Kidney tubule cell (primary cell): ENCODE measurements around the gene SCFD2.
"Not testable (repeated sequence)": the region's sequence is repeated elsewhere in the genome, so short reads cannot be mapped to it uniquely, and the experiment has no call there.

Source experiments
- DNase-seq: peaks from one replicate; pipeline ENCODE4 v3.0.0-alpha.2; 2018; ENCODE audit warnings: low spot score

Gene SCFD2

DNA sequence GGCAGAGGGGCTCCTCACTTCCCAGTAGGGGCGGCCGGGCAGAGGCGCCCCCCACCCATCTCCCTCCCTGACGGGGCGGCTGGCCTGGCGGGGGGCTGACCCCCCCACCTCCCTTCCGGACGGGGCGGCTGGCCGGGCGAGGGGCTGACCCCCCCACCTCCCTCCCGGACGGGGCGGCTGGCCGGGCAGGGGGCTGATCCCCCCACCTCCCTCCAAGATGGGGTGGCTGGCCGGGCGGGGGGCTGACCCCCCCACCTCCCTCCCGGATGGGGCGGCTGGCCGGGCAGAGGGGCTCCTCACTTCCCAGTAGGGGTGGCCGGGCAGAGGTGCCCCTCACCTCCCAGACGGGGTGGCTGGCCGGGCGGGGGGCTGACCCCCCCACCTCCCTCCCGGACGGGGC is 128.1 kb downstream of the SCFD2 start:
- not testable (repeated sequence) for DNase-seq

DNA sequence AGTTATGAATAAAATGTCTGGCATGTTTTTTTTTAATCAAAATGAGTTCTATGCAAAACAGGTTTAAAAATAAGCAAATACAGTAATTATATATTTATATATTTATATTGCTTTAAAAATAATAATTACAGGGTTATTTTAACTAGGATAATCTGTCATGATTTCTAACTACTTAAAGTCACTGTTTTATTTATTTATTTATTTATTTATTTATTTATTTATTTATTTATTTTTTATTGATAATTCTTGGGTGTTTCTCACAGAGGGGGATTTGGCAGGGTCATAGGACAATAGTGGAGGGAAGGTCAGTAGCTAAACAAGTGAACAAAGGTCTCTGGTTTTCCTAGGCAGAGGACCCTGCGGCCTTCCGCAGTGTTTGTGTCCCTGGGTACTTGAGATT is 129.2 kb downstream of the SCFD2 start:
- DNase-seq = not testable (repeated sequence)

DNA sequence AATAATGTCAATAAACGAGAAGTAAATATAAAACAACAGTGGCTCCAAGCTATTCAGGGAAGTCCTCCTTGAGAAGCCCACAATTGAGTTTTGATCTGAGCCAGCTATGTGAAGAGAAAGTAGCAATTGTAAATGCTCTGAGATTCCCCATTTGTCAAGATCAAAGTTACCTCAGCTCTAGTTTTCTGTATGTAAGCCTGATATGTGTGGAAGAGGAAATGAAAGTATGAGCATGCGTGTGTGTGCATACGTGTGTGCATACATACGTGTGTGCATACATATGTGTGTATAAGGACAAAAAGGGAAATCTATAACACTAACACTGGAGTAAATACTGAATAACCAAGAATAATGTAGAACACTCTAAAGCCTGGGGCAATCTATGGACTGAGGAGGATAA is 130.3 kb downstream of the SCFD2 start:
- no peak for DNase-seq

DNA sequence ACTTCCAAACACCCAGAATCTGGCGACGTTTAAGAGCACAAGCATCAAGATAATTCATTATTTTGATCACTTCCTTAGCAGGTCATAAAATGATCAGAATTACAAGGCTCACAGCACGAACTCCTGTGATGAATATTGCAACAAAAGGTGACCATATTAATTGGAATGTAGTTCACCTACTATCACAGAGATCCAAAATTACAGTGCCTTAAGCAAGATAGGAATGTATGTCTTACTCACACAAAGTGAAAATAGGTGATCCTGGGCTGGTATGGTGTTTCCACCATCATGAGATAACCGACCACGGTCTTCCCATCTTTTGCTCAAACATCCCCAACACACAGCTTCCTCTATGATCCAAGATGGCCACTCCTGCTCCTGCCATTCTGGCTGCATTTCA is 131.2 kb downstream of the SCFD2 start:
- peak; percentile 11 for DNase-seq

DNA sequence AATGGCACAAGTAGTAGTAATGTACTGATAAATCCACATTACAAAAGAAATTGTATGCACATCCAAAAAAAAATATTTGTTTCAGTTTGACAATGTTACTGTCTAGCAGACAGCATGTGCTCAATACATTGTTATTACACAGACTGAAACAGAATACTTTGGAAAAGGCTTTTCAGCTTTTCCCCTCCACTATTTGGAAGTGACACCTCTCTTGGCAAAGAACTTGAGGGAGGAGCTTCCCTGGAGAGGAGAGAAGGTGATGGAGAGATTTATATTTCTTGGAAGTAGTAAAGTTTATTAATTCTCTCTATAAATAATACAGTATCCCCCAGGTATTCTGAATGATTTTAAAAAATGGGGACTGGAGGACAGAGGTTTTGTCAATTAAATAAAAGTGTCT is 131.8 kb downstream of the SCFD2 start:
- no peak for DNase-seq

DNA sequence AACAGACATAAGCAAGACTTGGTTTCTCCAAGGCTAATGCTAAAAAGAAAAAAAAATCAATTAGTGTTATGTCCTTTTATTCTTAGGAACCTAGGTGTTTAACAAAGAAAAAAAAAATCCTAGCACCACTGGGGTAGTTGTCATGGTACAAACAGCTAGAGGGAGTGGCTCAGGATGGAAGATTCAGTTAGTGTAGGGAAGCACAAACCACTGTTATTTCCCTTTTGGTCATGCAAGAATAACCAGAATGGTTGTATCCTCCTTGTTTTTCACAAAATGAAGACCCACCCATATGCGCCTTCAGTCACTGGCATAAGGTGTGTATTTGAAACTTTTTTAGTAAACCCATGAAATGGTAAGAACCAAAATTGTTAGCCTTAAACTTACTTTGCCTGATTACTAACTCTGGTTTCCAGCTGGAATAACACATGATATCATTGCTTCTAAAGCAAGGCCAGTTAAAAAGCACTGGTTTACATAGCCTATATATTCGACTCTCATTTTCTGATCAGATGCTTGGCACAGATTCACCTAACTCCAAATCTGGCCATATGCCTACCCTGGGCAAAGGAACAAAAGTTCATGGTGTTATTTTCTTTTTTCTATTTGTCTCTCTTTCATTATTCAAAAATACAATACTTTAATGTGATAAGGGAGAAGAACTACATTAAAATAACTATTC is 132.6 kb downstream of the SCFD2 start:
- no peak for DNase-seq

DNA sequence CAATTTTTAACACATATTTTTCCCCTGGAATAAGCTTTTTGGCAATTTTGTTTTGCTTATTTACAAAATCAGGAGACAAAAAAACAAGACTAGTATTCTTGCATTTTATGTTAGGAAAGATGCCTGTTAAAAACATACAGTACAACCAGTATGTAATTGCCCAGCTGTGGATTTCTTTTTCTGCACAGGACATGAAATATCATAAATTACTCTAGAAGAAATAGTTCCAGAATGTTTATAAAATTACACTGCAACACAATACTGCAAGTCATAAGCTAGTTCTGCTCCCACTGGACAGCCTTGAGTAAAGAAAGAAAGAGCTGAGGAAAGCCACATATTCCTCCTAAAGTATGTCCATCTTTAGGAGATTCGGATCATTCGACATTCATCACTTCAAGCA is 133.5 kb downstream of the SCFD2 start:
- no peak for DNase-seq

DNA sequence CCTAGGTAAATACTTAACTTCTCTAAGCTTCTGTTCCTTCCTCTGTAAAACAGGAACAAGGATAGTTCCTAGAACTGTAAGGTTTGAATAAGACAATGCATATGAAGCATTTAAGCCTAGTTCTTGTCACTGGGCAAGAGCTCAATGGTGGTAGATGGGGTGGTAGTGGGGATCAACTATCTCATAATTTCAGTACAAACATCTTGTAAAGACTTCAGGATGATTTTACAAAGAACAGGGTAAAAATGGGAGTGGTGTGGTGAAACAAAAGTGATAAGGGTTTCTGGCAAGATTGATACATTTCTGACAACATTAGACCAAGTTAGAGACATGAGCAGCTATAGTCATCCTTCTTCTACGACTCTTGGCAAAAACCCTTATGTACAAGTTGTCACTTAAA is 137.8 kb downstream of the SCFD2 start:
- no peak for DNase-seq

DNA sequence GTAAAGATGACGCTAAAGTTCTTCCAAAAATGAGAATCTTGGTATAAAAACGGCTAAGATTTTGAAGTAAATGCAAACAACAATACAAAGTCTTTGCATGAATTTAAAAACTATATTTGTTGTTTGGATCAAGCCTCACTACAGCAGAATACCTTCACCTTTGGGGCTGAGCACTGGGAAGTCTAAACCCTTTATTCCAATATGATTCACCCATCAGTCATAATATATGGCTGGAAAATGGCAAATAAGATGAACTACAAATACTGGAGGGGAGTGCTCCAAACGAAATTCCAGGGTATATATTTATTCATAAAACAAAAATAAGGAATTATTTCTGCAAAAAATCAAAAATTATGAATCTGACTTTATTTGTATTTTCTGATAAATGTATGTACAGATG is 138.4 kb downstream of the SCFD2 start:
- no peak for DNase-seq

DNA sequence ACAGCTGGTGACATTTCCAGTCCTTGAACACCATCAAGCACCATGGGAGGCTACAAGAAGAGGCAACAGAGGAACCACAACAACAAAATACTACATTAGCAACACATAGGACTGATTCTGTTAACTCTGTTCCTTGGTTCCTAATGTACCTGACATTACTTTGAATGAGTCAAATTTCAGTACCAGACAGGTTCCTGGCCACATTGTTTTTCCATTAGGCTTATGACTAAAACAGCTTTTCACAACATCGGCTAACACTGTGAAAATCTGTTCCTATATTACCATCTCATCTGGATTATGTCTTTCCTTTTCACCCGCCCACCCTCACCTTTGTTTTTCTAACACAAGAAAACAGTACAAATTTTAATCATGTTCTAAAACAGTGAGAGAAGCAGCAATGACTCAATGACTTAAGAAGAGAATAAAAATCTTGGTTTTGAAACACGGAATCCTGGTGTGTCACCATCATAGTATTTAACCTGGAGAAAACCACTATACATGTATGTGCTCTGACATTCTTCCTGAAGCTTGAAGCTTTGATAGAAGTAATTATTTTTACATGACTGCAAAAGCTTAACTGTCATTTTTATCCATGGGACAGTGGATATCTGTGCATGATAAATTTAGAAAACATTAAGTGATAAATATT is 143.9 kb downstream of the SCFD2 start:
- no peak for DNase-seq

DNA sequence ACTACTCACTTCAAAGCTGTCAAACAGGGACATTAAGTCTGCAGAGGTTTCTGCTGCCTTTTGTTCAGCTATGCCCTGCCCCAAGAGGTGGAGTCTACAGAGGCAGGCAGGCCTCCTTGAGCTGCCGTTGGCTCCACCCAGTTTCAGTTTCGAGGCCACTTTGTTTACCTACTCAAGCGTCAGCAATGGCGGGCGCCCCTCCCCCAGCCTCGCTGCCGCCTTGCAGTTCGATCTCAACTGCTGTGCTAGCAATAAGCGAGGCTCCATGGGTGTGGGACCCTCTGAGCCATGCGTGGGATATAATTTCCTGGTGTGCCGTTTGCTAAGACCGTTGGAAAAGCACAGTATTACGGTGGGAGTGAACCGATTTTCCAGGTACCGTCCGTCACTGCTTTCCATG is 146.7 kb downstream of the SCFD2 start:
- not testable (repeated sequence) for DNase-seq

DNA sequence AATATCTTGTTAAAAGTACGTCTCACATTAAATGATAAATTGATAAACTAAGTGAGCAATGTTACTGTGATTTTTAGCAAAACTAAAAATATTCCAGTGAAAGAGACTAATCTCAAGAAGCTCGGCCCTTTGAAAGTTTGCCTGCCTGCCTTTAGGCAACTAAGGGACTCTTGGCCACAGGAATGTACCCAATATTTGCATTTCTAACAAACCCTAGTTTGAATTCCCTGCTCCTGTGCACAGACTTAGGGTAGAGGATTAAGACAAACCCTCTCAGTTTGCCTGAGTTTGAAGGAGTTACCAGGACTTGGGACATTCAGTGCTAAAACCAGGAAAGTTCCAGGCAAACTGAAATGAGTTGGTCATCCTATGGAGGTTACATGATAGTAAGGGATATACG is 157.1 kb downstream of the SCFD2 start:
- no peak for DNase-seq

DNA sequence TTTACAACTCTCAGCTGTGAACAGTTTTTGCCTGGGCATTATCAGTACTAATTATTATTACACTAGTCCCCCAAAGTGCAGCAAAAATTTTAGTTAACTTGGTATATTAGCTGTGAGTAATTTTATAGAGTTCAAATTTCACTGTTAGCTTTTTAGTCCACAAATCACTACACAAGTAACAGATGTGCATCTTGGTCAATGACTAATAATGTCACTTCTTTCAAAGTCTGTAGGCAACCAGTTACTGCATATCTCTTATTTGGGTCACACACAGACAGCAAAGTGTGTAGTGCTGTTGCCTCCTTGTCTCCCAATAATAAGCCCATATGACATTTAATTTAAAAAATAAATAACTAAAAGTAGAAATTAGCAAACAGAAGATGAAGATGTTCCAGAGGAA is 159.9 kb downstream of the SCFD2 start:
- no peak for DNase-seq

DNA sequence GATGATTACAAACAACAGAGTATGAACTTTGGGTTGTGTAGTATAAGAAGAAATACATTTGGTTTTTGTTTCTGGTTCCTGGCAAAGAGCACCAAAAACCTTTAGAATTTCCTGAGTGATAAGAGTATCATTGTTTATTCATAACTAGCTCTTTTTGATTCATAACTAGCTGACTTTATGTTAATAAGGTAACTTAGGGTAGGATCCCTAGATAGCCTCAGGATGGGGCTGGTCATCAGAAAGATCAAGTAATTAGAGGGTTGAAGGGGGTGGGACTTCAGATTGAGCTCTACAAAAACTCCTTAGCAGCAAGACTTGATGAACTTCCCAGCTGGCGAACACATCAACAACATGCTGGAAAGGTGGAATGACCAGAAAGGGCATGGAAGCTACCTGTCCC is 166.5 kb downstream of the SCFD2 start:
- DNase-seq = no peak

DNA sequence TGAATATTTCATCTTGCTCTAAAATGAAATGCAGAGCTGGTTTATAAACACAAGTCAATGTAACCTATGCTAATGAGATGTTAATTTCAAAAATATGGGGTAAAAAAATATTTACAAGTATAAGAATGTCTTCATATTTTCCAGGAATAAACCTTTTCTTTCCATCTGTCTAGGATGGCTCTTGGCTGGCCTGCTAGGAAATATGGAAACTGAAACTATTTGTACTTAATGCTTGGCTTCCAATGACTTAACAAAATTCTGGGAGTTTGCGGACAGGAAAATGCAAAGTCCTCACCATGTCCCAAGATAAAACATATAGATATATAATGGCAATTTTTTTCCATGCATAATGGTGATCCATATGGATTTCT is 168.1 kb downstream of the SCFD2 start:
- DNase-seq = no peak

DNA sequence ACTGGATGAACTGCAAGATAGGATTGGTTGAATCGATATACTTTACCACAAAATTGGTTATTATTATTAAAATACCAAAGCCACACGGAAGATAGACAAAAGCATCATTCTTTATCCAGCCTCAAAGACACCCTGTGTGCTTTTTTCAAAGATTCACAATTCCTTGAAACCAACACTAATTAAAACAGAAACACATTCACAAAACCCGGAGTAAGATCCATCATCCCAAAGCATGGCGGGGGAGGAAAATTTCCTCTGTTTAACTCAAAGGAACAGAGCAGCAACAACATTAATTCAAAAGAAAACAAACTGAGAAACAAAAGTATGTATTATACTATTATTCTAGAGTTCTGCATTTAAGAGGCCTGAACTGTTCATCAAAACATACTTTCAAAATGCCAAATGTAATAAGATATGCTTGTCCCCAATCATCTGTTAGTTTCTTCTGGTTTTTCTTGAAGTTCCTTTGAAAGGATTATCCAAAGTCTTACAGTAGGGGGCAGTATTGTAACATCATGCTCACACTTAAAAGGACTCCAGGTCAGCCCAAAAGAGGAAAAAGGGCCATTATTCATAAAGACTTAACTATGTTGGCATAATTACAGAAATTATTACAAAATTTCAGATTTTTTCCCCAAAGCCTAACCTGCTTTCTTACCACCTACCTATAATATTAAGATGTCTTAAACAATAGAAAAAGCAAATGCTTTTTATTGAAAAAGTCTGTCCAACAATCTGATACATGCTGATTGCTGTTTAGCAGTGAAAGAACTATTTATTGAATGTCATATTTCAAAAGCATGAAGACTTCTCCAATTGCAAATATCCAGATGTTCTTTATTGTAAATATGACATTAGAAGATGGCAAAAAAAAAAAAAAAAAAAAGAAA is 168.7 kb downstream of the SCFD2 start:
- peak; percentile 71 for DNase-seq

DNA sequence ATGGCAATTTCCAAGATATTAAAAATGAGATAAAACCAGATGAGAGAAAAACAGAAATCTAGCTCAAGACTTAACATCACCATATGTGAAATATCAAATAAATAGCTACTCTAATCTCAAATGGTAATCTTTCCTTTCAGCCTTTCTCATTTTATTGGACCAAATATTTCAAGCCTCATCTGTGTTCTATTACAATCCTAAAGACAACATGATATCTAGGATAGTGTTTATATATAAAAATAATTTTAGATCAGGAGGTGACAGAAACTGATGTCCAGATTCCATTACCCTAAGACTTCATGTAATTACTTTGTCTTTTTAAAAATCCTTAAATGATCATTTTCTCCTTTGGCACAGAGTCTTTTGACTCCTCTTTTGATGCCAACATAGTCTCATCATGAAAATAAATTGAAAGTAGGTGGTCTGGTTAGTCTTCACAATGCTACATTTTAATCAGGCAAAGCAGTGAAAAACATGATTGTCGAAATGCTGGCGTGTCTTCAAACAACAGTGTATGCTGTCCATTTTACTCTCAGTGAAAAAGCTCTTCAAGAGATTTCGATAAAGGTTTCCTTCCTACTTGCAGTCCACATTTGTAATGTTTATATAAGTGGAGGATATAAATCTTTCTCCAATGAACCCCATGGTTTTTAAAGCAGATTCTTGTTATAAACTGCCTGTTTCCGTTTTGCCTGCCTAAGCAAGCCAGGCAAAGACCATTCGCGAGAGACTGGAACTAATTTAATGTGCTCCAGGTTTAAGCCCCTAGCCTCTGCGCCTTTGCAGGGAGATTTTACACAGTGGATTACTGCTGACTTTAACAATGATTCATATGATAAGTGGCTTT is 169.8 kb downstream of the SCFD2 start:
- DNase-seq = no peak

DNA sequence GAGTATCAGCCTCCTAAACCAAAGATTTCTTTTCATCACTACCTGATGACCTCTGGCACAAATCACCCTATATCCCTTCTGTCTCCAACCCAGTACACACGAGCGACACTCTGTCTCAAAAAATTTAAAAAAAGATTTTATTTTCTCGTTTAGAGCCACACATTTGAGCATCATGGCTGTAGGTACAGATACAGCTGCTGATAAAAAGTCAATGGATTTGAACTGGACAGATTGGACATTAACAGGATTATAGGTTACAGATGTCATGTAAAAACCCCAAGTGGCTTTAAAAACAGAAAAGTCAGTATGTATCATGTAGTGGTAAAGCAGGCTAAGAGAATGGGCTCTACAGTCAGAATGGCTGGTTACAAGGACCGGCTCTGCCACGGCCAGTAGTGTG is 171.1 kb downstream of the SCFD2 start:
- no peak for DNase-seq

DNA sequence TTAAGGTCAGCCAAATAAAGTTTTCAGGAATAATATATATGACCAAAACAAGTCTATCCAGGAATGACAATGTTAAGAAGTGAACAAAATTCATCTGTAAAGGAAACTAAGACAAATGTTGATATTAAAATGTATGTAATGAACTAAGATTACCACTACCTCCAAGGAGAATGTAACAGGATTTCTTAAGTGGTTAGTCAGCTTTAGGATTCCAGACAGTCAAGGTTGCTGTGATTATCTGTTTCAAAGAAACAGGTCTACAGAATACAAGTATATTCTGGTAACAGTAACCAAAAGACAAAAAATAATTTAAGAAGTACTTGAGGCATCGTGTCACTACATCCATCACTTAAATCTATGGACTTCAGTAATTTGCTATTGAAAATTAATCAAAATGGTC is 172.8 kb downstream of the SCFD2 start:
- DNase-seq = no peak

DNA sequence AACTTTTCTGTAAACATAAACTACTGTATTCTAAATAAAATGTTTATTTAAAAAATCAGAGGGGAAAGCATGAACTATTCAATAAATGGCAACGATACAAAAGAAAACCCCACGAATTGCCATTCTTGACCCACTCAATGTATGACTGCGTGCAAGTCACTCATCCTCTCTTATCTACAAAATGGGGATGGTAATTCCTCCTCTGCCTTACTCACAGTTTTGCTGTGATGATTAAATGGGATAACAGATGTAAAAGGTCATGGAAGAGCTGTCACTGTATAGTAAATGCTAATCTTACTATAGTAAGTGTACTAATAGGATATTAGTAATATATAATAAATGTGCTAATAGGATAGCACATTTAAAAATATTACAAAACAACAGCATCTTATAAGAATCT is 173.4 kb downstream of the SCFD2 start:
- DNase-seq = no peak

DNA sequence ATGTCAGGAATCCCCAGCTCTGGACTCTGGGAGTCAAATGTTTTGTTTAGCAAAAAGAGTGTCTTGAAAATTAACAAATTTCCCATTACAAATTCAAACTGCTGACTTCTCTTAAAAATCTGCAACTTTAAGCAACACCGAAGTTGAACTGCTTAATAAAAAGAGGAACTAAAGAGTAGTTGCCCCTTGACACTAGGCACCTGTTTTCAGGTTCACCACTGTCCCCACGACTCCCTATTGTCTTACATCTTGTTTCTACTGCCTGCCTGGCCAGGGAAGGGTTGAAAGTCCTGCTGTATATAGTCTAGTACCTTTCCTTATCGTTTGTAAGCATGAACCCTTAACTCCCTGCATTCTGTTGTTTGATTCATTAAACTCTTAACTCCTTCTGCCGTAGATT is 173.9 kb downstream of the SCFD2 start:
- no peak for DNase-seq

DNA sequence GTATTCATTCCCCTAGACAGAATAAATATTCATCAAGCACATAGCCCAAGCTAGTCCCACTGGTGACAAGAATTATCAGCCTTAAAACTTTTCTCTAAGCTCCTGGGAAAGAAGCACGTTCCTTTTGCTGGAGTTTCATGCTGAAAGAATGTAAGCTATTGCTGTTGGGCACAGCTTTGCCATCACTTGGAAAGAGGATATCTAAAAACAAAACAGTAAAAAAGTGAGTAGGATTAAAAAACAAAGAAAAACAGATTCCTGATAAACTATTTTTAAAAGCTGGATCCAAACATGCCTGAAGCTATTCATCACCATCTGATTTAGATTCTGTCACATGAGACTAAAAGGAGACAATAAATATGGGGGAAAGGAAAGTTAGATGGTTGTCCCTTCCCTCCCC is 176.8 kb downstream of the SCFD2 start:
- peak; percentile 22 for DNase-seq
